Pancreas (tissue), 10 donors: Measurements from ENCODE around the gene LMNA. TPM values are rescaled to one million over a fixed set of nuclear protein-coding genes. Genes with fewer than 3 reads are reported as not detected.

Source experiments
- ATAC-seq, 4 donors: fragments of 200-7000 bp; cut with Tn5 transposase; one replicate each; pipeline versions ENCODE4 v1.8.0 to v1.9.1; 2020; ENCODE audit warnings: mild to moderate bottlenecking in 4 of 4, moderate library complexity in 4 of 4
- DNase-seq, 6 donors: peaks; one replicate each; pipeline ENCODE4 v3.0.0-alpha.2; 2020
- FAIRE-seq: peaks from 2 replicates; lab custom pipeline; 2012; peaks lifted over from hg19 to GRCh38; lab: Jason Lieb, UNC
- H3K27ac ChIP-seq, 4 donors: fragments of 200-600 bp; sonication (generic); 1 replicate in 3 of 4; 2 replicates in 1 of 4; pipeline versions ENCODE4 v1.5.0 to v1.8.0; 2020
- H3K27me3 ChIP-seq, 4 donors: fragments of 200-600 bp; one replicate each; pipeline ENCODE4 v1.8.0; 2021
- H3K36me3 ChIP-seq, 3 donors: fragments of 200-600 bp; sonication (generic) in 1 of 3; one replicate each; pipeline versions ENCODE4 v1.5.0 to v1.8.0; 2020 to 2021
- H3K4me1 ChIP-seq, 3 donors: fragments of 200-600 bp; one replicate each; pipeline ENCODE4 v1.8.0; 2021
- H3K4me3 ChIP-seq, 4 donors: fragments of 200-600 bp; sonication (generic) in 2 of 4; one replicate each; pipeline versions ENCODE4 v1.5.0 to v1.8.0; 2020 to 2021
- H3K9me3 ChIP-seq, 4 donors: fragments of 200-600 bp; one replicate each; pipeline ENCODE4 v1.8.0; 2021
- WGBS, 2 donors: extraction: QIAGEN DNeasy Blood & Tissue Kit; methylation state at CpG; one replicate each; pipeline ENCODE4 v1.1.7; 2013; 5-methylcytosine and 5-hydroxymethylcytosine counted together
- intact Hi-C, 3 donors: fragments of 100-400 bp; cut with DNase I; formaldehyde crosslinking; loops; one replicate each; pipeline versions ENCODE4 v1.11.1 to v1.14.2; 2022
- polyA plus RNA-seq, 2 donors: library from polyadenylated mRNA; stranded (reverse); fragments of 200-250 nt; gene quantifications; one replicate each; pipeline ENCODE4 v1.2.3, GENCODE V29; 2013
- total RNA-seq, 6 donors: library from RNA; stranded (reverse); fragmentation: NEBNext Ultra II Directional in 4 of 6; extraction: Animal tissue kit (Norgen Biotek cat#: 25700) in 4 of 6; gene quantifications; one replicate each; pipeline versions ENCODE4 v1.2.1 to v1.2.4, GENCODE V29; 2021 to 2023
- TF ChIP-seq, protein P1 (sequence below), 4 donors: fragments of 200-600 bp; sonication (generic) in 3 of 4; IDR thresholded peaks; one replicate each; pipeline versions ENCODE4 v1.5.0 to v1.8.0; 2021; ENCODE audit warnings: antibody characterized with exemption in 4 of 4
- donor health status: healthy with polysubstance abuse.
- donor health status: DM: no; HTN: no; CAD: no; lungs with moderate emphysema.
- donor health status: DM: no; HTN: no; CAD: no.
- donor health status: control.
- donor health status: control.
- donor health status: Bipolar disorder and iron deficiency.
- donor health status: DM: yes; HTN: yes; CAD: no.
- donor health status: DM: no; HTN: no; CAD: no.
- donor health status: DM: no; HTN: no; CAD: no.
- donor health status: DM: yes; HTN: yes; CAD: no.

Gene LMNA
- total and polyA plus RNA-seq, 8 donors = 59.4 to 119 (median 99.4) TPM

- no peak overlapping the region for H3K4me3 ChIP-seq
- H3K9me3 ChIP-seq = no peaks in the 10 kb centered on the region
- TF ChIP-seq, protein P1, sequence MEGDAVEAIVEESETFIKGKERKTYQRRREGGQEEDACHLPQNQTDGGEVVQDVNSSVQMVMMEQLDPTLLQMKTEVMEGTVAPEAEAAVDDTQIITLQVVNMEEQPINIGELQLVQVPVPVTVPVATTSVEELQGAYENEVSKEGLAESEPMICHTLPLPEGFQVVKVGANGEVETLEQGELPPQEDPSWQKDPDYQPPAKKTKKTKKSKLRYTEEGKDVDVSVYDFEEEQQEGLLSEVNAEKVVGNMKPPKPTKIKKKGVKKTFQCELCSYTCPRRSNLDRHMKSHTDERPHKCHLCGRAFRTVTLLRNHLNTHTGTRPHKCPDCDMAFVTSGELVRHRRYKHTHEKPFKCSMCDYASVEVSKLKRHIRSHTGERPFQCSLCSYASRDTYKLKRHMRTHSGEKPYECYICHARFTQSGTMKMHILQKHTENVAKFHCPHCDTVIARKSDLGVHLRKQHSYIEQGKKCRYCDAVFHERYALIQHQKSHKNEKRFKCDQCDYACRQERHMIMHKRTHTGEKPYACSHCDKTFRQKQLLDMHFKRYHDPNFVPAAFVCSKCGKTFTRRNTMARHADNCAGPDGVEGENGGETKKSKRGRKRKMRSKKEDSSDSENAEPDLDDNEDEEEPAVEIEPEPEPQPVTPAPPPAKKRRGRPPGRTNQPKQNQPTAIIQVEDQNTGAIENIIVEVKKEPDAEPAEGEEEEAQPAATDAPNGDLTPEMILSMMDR (IDR thresholded peaks at IDR 0.05) = peak in 2 of 4 donors; percentile 21 to 35
- no peak for FAIRE-seq
- peaks cover 6 to 33% (median 27%) of the 10 kb centered on the region in 3 donors for H3K36me3 ChIP-seq
- intact Hi-C loops = loop anchor here in 2 of 3 donors (10.0 kb wide), 2 partner anchors 94 to 174 kb away; no protein-coding TSS in a partner anchor
- ATAC-seq = peak in 2 of 4 donors; percentile 4 to 19
- peak in 1 of 6 donors; percentile 43 for DNase-seq
- WGBS, 2 donors = 56 to 58% methylated on average over 20 of the region's 20 CpGs
- H3K27me3 ChIP-seq = no peaks in the 10 kb centered on the region
- H3K27ac ChIP-seq = no peak overlapping the region
- H3K4me1 ChIP-seq = no peaks in the 10 kb centered on the region
Observed at GRCh38 chr1:156140879-156141707, 26.6 kb downstream of the LMNA start.

- Histone ChIP-seq H3K27me3 (no peaks in the 10 kb centered on the region), H3K4me3 (no peak overlapping the region), H3K36me3 (peaks cover 0 to 7% (median 0%) of the 10 kb centered on the region in 3 donors), H3K9me3 (no peaks in the 10 kb centered on the region), H3K4me1 (peaks cover 0 to 2% (median 0%) of the 10 kb centered on the region in 3 donors), H3K27ac (no peak overlapping the region)
- ATAC-seq (no peak), FAIRE-seq (no peak), DNase-seq (peak in 1 of 6 donors; percentile 11)
- intact Hi-C loops = loop anchor here in 2 of 3 donors (10.0 kb wide), 2 partner anchors 91 to 171 kb away; no protein-coding TSS in a partner anchor
- 59 to 70% methylated on average over 11 of the region's 11 CpGs for WGBS, 2 donors
- TF ChIP-seq, protein P1 (IDR thresholded peaks at IDR 0.05) = no peak
Observed at GRCh38 chr1:156143765-156144489, 29.4 kb downstream of the LMNA start.

GRCh38 chr1:156144742-156145141 is 30.2 kb downstream of the LMNA start:
- 39 to 45% methylated on average over 5 of the region's 5 CpGs for WGBS, 2 donors
- Histone ChIP-seq H3K4me3 (no peak overlapping the region), H3K4me1 (peaks cover 0 to 2% (median 0%) of the 10 kb centered on the region in 3 donors), H3K9me3 (no peaks in the 10 kb centered on the region), H3K27ac (no peak overlapping the region), H3K36me3 (no peaks in the 10 kb centered on the region), H3K27me3 (no peaks in the 10 kb centered on the region)
- FAIRE-seq (no peak), ATAC-seq (no peak), DNase-seq (peak in 1 of 6 donors; percentile 2)
- intact Hi-C loops = loop anchor here (5.0 to 10.0 kb wide), 3 partner anchors 78 to 170 kb away; no protein-coding TSS in a partner anchor
- TF ChIP-seq, protein P1 (IDR thresholded peaks at IDR 0.05) = no peak

DNA sequence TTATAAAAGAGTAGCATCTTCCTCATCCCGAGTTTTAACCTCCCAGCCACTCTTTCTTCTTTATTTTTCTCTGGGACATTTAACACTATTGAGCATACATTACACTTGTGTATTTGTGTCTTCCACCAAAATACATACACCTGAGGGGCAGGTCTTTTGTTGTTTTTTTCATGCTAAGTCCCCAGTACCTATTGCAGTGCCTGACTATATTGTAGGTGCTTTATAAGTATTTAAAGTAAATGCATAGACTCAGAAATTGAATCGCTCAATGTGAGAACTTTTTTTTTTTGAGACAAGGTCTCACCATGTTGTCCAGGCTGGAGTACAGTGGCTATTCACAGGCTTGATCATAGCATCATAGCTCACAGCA is 31.1 kb downstream of the LMNA start:
- TF ChIP-seq, protein P1 (IDR thresholded peaks at IDR 0.05) = no peak
- 45 to 55% methylated on average over 2 of the region's 2 CpGs for WGBS, 2 donors
- no peaks in the 10 kb centered on the region for H3K36me3 ChIP-seq
- H3K27me3 ChIP-seq = no peaks in the 10 kb centered on the region
- no peak overlapping the region for H3K27ac ChIP-seq
- H3K4me1 ChIP-seq = peaks cover 0 to 2% (median 0%) of the 10 kb centered on the region in 3 donors
- FAIRE-seq (no peak), ATAC-seq (no peak), DNase-seq (no peak)
- intact Hi-C loops = loop anchor here (5.0 to 10.0 kb wide), 3 partner anchors 77 to 169 kb away; no protein-coding TSS in a partner anchor
- H3K9me3 ChIP-seq = no peaks in the 10 kb centered on the region
- no peak overlapping the region for H3K4me3 ChIP-seq
